ENCODE data around the gene UBE2G1. TPM values are rescaled to one million over a fixed set of nuclear protein-coding genes. Genes with fewer than 3 reads are reported as not detected.
"Not testable (repeated sequence)": the region's sequence is repeated elsewhere in the genome, so short reads cannot be mapped to it uniquely, and the experiment has no call there.

Gene UBE2G1
- total RNA-seq, 1 donor: 39.3 TPM

DNA sequence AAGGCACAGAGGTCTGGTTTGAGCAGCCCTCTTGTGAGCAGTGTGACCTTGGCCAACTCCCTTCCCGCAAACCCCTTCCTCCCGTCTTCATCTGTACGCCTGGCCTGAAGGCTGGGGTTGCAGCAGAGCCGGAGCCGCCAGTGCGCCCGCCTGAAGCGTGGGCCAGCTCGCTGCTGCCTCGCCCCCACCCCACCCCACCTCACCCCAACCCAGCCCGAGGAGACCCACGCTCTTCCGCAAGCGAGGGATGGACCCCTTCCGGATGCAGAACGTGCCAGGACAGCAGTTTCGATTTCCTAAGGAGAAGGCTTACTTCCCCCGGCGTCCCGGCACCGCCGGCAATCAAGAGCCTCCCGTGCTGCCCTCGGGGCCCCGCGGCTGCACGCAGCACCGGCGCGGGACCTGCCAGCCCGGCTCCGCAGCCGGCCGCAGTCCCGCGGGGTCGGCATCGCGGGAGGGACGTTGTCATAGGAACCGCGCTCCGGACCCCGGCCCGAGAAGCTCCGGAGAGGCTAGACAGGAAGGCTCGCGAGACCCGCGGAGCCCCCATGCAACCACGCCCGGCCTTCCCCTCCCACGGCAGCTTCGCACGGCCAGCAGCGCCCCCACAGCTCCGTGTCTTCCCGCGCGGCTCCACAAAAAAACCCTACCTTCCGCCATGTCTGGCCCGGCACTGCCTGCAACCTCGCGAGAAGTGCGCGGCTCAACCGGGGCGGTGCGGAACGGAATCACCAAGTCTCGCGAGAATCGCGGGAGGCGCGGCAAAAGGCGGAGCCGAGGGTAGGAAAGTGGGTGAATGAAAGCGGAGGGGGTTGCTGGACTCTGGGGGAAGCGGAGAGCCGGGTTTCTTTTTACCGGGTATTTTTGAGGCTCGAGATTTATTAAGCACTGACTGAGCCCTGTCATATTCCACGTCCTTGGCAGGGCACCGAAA, 102.9 kb downstream of the UBE2G1 start, which contains the start of gene ANKFY1:
Gene ANKFY1, minus strand, starts transcription at position 698 of the 934 bp plus-strand sequence. Its CDS starts 38 bp downstream, at position 660.
- peak; percentile 93 for DNase-seq (ENCODE audit: low read depth)
- TF ChIP-seq, protein P1, sequence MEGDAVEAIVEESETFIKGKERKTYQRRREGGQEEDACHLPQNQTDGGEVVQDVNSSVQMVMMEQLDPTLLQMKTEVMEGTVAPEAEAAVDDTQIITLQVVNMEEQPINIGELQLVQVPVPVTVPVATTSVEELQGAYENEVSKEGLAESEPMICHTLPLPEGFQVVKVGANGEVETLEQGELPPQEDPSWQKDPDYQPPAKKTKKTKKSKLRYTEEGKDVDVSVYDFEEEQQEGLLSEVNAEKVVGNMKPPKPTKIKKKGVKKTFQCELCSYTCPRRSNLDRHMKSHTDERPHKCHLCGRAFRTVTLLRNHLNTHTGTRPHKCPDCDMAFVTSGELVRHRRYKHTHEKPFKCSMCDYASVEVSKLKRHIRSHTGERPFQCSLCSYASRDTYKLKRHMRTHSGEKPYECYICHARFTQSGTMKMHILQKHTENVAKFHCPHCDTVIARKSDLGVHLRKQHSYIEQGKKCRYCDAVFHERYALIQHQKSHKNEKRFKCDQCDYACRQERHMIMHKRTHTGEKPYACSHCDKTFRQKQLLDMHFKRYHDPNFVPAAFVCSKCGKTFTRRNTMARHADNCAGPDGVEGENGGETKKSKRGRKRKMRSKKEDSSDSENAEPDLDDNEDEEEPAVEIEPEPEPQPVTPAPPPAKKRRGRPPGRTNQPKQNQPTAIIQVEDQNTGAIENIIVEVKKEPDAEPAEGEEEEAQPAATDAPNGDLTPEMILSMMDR (IDR thresholded peaks at IDR 0.05; ENCODE audit: insufficient read depth, low read length): peak; percentile 6
- peak within 1 kb of the TSS; percentile 93 for H3K4me3 ChIP-seq (ENCODE audit: low read depth, low read length)

DNA sequence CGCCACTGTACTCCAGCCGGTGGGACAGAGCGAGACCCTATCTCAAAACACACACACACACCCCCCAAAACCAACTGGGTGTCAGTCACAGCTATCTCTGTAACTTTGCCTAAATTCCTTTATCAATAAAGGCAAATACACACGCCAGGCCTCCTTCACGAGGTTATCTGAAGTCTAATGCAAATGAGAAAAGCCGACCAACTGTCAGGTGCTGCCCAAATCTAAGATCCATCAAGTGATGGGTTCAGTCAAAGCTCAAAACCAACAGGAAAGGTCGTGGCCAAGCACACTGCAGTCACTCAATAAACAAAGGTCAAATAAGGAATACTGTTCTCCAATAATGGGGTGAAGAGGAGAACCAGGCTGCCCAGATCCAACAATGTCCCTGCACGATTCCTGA, 103.8 kb downstream of the UBE2G1 start:
- DNase-seq (ENCODE audit: low read depth): no peak
- TF ChIP-seq, protein P1 (IDR thresholded peaks at IDR 0.05; ENCODE audit: insufficient read depth, low read length): no peak
- peak overlapping the region; percentile 93 for H3K4me3 ChIP-seq (ENCODE audit: low read depth, low read length)

DNA sequence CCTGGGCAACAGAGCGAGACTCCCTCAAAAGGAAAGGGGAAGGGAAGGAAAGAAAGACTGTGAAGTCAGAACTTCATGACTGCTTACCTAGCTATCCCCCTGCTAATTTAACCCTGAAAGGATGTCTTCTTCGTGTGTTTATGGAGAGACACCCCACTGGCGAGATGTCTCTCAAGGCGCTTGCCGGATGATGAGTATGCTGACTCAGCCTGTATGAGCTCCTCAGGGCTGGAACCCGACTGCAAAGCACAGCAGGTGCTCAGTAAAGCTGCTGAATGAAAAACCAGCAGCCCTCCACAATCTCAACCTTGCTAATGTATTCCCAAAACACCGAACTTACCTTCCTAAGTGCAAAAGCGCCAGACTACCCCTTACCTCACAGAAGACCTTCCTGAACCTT, 105.0 kb downstream of the UBE2G1 start:
- H3K4me3 ChIP-seq (ENCODE audit: low read depth, low read length): no peak overlapping the region
- no peak for DNase-seq (ENCODE audit: low read depth)
- TF ChIP-seq, protein P1 (IDR thresholded peaks at IDR 0.05; ENCODE audit: insufficient read depth, low read length): no peak

DNA sequence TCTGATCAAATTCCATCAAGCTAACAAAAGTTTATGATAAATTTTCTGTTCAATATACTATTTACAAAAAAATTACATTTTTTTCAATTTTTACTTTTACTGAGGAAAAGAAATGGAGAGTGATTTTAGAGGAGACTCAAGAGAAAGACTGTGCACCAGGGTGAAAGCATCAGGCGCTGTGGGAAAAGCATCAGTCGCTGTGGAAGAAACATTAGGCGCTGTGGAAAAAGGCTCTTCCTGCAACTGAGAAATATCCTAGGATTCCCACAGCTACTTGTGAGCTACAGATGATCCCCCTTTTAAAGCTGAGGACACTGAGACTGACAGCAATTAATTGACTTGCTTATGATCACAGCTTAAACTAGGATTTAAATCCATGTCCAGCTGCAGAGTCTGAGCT, 107.6 kb downstream of the UBE2G1 start:
- TF ChIP-seq, protein P1 (IDR thresholded peaks at IDR 0.05; ENCODE audit: insufficient read depth, low read length): no peak
- no peak for DNase-seq (ENCODE audit: low read depth)
- H3K4me3 ChIP-seq (ENCODE audit: low read depth, low read length): no peak overlapping the region

DNA sequence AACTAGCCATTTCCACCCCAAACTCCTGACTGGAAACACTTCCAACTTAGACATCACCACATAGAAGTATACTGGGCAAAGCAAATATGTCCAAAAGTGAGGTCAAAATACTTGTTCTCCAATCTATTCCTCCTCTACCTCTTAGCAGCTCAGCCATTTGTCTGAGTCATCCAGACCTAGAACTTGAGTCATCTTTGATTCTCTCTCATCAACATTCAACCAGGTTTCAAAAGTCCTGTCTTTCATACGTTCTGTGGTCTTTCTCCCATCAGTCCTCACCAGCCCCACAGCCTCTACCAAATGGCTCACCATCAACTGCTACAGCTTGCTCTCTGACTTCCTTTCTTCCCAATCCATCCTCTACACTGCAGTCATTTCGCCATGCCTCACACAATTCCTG, 109.5 kb downstream of the UBE2G1 start:
- DNase-seq (ENCODE audit: low read depth): no peak
- TF ChIP-seq, protein P1 (IDR thresholded peaks at IDR 0.05; ENCODE audit: insufficient read depth, low read length): no peak
- H3K4me3 ChIP-seq (ENCODE audit: low read depth, low read length): no peak overlapping the region

DNA sequence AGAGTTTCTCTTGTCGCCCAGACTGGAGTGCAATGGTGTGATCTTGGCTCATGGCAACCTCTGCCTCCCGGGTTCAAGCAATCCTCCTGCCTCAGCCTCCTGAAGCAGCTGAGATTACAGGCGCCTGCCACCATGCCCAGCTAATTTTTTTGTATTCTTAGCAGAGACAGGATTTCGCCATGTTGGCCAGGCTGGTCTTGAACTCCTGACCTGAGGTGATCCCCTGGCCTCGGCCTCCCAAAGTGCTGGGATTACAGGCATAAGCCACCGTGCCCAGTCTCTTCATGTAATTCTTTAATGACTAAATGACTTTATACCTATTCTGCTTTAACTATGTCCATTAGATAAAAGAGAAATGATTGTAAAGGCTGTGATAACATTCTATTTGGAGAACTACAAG, 111.2 kb downstream of the UBE2G1 start:
- not testable (repeated sequence) for H3K4me3 ChIP-seq (ENCODE audit: low read depth, low read length); DNase-seq (ENCODE audit: low read depth)

DNA sequence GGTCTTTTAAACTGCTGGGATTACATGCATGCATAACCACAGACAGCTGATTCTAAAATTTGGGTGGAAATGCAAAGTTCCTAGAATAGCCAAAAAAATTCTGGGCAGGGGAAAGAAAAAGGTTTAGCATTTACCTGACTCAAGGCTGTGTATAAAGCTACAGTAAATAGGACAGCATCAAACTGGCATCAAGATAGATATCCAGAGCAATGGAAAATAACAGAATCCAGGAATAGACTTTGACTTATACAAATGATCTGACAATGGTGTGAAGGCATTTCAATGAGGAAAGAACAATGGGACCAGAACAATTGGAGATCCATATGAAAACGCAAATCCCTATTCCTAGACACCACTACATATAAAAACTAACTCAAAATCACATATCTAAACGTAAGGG, 115.6 kb downstream of the UBE2G1 start:
- TF ChIP-seq, protein P1 (IDR thresholded peaks at IDR 0.05; ENCODE audit: insufficient read depth, low read length): no peak
- no peak for DNase-seq (ENCODE audit: low read depth)
- no peak overlapping the region for H3K4me3 ChIP-seq (ENCODE audit: low read depth, low read length)

Data from fibroblast of the aortic adventitia (primary cell).